Stimulated activated naive CD8-positive, alpha-beta T cell treated with anti-CD3 and anti-CD28 coated beads, Interleukin-15, amount 100 ng/mL, for 72 hours (primary cell): Measurements from ENCODE around the gene ATP7B.
"Not testable (repeated sequence)": the region's sequence is repeated elsewhere in the genome, so short reads cannot be mapped to it uniquely, and the experiment has no call there.

ENCODE experiments used
- ATAC-seq: fragments of 150-1000 bp; cut with Tn5 transposase; 2 replicates; pipeline ENCODE4 v1.10.0; 2021; ENCODE audit warnings: mild to moderate bottlenecking, moderate library complexity
- DNase-seq, 2 donors: peaks; one replicate each; pipeline ENCODE4 v3.0.0; 2021 to 2022
- H3K27ac Mint-ChIP-seq, 2 donors: one replicate each; pipeline ENCODE4 v1.8.0; 2022; ENCODE audit warnings: mild to moderate bottlenecking in 2 of 2, mixed read lengths in 2 of 2, moderate library complexity in 2 of 2
- H3K27me3 Mint-ChIP-seq: one replicate; pipeline ENCODE4 v1.8.0; 2022; ENCODE audit warnings: mixed read lengths
- H3K4me1 Mint-ChIP-seq: one replicate; pipeline ENCODE4 v1.8.0; 2022; ENCODE audit warnings: mild to moderate bottlenecking, mixed read lengths
- H3K4me3 Mint-ChIP-seq, 2 donors: one replicate each; pipeline ENCODE4 v1.8.0; 2022; ENCODE audit warnings: mild to moderate bottlenecking in 2 of 2, mixed read lengths in 2 of 2, moderate library complexity in 1 of 2
- H3K9me3 Mint-ChIP-seq, 2 donors: one replicate each; pipeline ENCODE4 v1.8.0; 2022; ENCODE audit warnings: mixed read lengths in 2 of 2

Gene ATP7B

DNA sequence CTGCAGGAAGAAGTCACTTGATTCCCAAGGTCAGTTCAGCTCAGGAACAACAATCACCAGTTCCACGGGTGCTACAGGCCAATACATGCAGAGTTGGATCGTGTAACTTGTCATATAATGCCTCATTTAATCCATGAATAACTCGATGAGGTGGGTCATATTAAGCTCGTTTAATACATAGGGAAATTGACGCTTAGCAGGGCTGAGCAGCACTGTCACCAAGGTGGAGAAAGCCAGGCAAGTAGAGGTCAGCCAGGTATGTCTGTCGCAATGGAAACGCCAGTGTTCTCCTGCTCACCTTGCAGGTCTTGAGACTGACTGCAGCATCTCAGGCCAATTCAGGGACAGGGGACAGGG is 97.1 kb downstream of the ATP7B start:
- peaks cover 26% of the 10 kb centered on the region for H3K27me3 Mint-ChIP-seq
- ATAC-seq (no peak), DNase-seq (no peak)
- no peak overlapping the region for H3K27ac Mint-ChIP-seq
- peaks cover 34% of the 10 kb centered on the region for H3K4me1 Mint-ChIP-seq
- no peaks in the 10 kb centered on the region for H3K9me3 Mint-ChIP-seq
- no peak overlapping the region for H3K4me3 Mint-ChIP-seq

DNA sequence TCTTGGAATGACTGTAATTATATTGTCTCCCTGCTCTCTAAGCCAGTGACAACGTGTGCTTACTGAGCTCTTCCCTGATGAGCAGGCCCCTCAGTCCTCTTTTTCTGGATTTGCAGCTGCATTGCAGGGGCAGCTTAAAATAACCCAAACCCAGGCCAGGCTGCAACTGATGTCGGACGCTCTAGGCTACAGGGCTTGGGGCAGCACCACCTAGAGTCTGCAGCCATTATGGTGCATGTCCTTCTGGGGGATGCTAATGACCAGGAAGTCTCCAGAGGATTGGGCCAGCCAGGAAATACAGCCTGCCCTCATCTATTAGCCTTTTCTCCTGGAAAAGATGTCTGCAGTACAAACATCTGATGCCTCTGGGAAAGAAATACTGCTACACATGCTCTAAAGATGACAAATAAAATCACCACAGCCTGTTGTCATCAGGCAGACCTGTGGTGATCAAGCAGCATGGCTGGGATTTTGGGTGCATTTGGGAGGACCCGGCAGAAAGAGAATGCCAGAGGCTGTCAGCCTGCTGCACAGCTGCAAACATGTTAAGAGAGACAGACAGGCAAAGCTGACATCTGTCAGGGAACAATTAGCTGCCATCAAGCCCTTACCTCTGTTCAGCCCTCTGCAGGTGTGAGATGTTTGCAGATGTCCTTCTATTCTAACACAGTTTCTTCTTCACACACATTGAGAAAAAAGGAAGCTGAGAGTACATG is 97.7 kb downstream of the ATP7B start:
- peaks cover 39% of the 10 kb centered on the region for H3K4me1 Mint-ChIP-seq
- DNase-seq (no peak), ATAC-seq (no peak)
- H3K9me3 Mint-ChIP-seq: no peaks in the 10 kb centered on the region
- H3K4me3 Mint-ChIP-seq: no peak overlapping the region
- H3K27ac Mint-ChIP-seq: no peak overlapping the region
- H3K27me3 Mint-ChIP-seq: peaks cover 26% of the 10 kb centered on the region

DNA sequence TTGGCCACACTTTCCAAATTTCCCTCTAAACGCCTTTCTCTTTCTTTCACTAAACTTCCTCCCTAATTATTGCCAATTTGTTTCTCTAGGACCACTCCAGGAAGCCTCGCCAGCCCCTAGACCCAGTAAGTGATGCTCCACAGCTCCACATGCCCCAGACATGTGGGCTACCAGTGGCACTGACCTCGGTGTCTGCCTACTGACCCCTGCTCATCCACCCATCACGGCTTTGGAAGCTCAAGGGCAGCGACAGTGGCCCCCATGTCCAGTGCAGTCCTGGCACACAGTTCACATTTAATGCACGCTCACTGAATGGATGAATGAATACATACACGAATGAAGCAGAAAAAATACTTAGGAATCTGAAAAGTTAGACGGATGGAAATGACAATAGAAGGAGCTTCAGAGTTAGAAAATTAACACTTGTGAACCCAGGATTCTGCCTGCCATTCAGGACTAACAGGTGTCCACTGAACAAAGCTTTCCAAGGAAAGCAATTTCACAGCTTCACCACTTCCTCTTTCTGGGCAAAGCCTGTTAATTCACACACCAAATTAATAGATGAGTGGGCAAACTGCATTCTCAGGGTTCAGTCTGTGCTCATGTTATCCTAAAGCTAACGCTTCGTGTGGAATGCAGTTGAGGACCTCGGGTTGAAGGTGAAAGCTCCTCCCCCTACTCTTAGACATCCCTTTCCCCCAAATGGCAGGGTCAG is 98.6 kb downstream of the ATP7B start:
- Mint-ChIP-seq H3K27ac (no peak overlapping the region), H3K4me3 (no peak overlapping the region), H3K4me1 (peaks cover 41% of the 10 kb centered on the region), H3K27me3 (peaks cover 26% of the 10 kb centered on the region), H3K9me3 (no peaks in the 10 kb centered on the region)
- DNase-seq: no peak
- no peak for ATAC-seq

DNA sequence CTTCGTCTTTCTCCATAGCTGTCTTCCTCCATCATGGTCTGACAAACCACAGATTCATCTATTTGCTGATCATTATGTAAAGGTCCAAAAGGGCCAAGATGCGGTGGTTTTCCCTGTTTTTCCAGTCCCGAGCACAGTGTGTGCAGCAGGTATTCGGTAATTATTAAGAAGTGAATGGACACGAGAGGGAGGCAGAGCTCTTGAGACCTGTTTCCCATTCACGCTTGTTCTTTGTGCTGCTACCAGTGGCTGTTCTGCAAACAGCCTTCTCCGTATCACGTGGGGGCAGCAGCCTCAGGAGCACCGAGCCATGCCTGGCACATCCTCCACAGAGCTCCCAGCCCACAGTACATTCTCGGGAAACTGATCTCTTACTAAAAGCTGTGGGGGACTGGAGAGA is 99.2 kb downstream of the ATP7B start:
- H3K4me1 Mint-ChIP-seq: peaks cover 47% of the 10 kb centered on the region
- H3K9me3 Mint-ChIP-seq: no peaks in the 10 kb centered on the region
- H3K4me3 Mint-ChIP-seq: no peak overlapping the region
- H3K27me3 Mint-ChIP-seq: peaks cover 26% of the 10 kb centered on the region
- ATAC-seq (no peak), DNase-seq (no peak)
- H3K27ac Mint-ChIP-seq: no peak overlapping the region

DNA sequence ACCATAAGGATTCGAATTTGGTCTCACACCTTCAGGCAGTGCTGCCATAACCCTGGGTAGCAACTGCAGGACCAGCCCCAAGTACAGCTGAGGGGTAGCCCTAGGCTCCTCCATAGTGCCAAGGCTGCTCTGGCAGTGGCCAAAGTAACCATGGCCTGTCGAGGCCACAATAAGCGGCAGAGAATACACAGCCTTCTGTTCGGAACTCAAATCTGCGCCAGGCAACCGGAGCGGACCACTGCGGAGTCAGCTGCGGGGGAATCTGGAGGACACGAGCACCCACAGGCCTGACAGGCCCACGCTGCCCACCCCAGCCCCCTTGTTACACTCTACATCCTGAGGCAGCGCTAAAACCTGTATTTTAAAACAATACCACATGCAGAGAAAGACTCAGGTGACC is 100.7 kb downstream of the ATP7B start:
- H3K27ac Mint-ChIP-seq: no peak overlapping the region
- no peaks in the 10 kb centered on the region for H3K9me3 Mint-ChIP-seq
- ATAC-seq (no peak), DNase-seq (no peak)
- H3K4me1 Mint-ChIP-seq: peaks cover 61% of the 10 kb centered on the region
- peaks cover 26% of the 10 kb centered on the region for H3K27me3 Mint-ChIP-seq
- H3K4me3 Mint-ChIP-seq: no peak overlapping the region

DNA sequence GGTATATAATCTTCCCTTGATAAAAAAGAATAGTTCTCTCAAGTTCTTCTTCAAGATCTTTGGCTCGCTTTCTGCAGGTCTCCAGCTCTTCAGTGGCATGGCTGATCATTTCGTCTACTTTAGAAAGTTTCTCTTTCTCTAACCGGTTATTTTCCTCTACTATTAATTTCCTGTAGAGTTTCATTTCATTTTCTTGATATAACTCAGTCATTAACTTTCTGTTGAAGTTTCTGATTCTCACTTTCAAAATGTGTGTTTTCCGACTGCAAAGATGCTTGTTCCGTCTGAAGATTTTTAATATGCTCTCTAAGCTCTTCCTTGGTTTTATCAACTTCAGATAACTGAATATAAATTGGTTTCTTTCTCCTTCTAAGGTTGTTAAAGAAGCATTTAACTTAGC is 102.0 kb downstream of the ATP7B start:
- H3K4me3 Mint-ChIP-seq: peak overlapping the region; percentile 27 to 53
- not testable (repeated sequence) for ATAC-seq, DNase-seq, H3K9me3 Mint-ChIP-seq
- peak overlapping the region; percentile 3 to 29 for H3K27ac Mint-ChIP-seq
- H3K27me3 Mint-ChIP-seq: peaks cover 35% of the 10 kb centered on the region
- H3K4me1 Mint-ChIP-seq: peaks cover 61% of the 10 kb centered on the region

DNA sequence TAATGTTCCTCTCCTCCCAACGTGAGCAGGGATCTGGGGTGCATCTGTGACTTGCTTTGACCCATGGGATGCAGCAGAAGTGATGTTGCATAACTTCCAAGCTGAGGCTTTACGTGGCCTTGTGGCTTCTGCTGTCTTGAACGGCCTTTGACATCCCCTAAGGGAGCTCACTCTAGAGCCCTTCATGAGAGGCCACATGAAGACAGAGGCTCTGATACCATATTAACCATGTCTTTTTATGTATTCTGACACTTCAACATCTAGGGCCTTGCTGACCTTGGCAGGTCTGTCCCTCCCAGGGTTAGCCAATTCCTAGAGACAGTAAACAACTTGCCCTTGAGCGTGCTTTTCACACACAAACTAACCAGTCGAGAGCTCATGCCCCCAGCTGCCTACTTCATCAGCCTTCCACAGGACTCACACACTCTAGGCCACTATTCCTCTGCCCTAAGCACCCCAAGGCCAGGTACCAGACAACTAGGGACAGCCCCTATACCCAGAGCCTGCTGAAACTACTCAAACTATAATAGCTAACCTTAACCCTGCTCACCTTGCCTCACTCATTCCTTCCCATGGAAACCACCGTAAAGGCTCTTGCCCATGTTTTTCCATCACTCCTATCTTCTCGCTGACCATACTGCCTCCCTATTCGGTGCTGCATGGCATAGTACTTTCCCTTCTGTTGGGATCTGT is 104.1 kb downstream of the ATP7B start:
- DNase-seq (no peak), ATAC-seq (peak; percentile 77)
- Mint-ChIP-seq H3K4me3 (no peak overlapping the region), H3K27ac (no peak overlapping the region), H3K9me3 (no peaks in the 10 kb centered on the region), H3K4me1 (peaks cover 54% of the 10 kb centered on the region), H3K27me3 (peaks cover 16% of the 10 kb centered on the region)

DNA sequence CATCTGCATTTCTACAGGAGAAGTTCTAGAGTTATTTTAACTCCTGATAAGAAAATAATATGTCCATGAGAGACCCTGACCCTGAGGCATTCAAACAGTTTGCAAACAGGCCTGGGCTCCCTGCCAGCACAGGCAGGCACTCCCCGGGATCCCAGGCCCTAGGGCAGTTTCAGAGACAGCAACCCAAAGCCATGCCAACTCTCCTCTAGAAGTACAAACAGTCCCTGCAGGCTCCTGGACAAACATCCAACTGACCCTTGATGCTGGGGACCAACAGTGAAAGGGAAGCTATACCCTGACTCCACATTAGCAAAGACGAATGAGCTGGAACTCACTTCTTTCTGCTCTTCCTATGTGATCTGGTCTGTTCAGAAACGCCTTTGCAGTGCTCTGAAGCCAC is 104.7 kb downstream of the ATP7B start:
- H3K27me3 Mint-ChIP-seq: peaks cover 10% of the 10 kb centered on the region
- H3K4me3 Mint-ChIP-seq: no peak overlapping the region
- H3K9me3 Mint-ChIP-seq: no peaks in the 10 kb centered on the region
- no peak for DNase-seq
- H3K4me1 Mint-ChIP-seq: peaks cover 48% of the 10 kb centered on the region
- peak overlapping the region in 1 of 2 donors; percentile 71 for H3K27ac Mint-ChIP-seq
- ATAC-seq: no peak

DNA sequence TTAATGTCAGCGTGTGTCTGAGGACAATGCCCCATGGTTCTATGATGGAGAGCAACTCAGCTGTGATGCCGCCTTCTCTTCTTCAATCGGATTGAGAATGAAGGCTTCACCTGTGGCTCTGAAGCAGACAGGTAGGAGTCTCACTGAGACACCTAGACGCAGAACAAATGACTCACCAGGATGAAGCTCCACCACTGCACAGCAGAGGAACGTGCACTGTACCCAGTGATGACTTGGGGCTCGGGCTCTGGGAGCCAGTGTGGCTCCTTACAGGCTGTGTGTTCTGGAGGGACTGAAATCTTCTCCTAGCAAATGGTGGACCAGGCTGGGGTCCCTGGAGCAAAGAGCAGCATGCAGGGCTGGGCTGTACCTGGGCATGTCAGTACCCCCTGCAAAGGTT is 105.5 kb downstream of the ATP7B start:
- H3K4me3 Mint-ChIP-seq: no peak overlapping the region
- peaks cover 11% of the 10 kb centered on the region for H3K27me3 Mint-ChIP-seq
- H3K4me1 Mint-ChIP-seq: peaks cover 47% of the 10 kb centered on the region
- ATAC-seq (no peak), DNase-seq (no peak)
- no peak overlapping the region for H3K27ac Mint-ChIP-seq
- no peaks in the 10 kb centered on the region for H3K9me3 Mint-ChIP-seq

DNA sequence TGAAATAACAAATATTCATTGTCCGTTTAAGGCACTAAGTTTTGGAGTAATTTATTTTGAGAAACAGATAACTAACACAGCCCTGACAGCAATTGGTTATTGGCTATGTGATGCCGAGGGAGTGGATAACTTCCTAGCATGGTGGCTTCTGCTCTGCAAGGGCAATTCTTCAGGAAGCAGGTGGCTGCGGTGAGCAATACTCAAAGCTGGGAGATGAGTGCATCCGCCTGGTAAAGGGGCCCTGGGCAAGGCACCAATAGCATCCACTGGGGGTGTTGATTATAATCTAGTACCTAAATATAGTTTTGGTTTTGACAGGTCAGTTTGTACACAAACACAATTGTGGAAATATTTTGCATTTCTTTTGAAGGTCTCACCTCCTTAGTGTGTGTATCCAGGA is 108.5 kb downstream of the ATP7B start:
- ATAC-seq (no peak), DNase-seq (no peak)
- no peak overlapping the region for H3K4me3 Mint-ChIP-seq
- peaks cover 20% of the 10 kb centered on the region for H3K27me3 Mint-ChIP-seq
- no peaks in the 10 kb centered on the region for H3K9me3 Mint-ChIP-seq
- no peak overlapping the region for H3K27ac Mint-ChIP-seq
- H3K4me1 Mint-ChIP-seq: peaks cover 26% of the 10 kb centered on the region

DNA sequence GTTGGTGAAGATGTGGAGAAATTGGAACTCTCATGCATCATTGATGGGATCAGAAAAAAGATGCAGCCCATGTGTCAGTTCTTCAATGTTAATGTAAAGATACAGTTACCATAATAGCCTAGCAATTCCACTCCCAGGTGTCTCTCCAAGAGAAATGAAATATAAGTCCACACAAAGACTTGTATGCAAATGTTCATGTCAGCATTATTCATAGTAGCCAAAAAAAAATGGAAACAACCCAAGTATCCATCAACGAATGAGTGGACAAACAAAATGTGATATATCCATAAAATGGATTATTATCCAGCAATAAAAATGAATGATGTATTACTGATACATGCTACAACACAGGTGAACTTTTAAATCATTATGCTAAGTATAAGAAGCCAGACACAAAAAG is 110.8 kb downstream of the ATP7B start:
- no peaks in the 10 kb centered on the region for H3K9me3 Mint-ChIP-seq
- DNase-seq (no peak), ATAC-seq (no peak)
- H3K27me3 Mint-ChIP-seq: peaks cover 28% of the 10 kb centered on the region
- H3K4me1 Mint-ChIP-seq: peaks cover 13% of the 10 kb centered on the region
- H3K27ac Mint-ChIP-seq: no peak overlapping the region
- no peak overlapping the region for H3K4me3 Mint-ChIP-seq

DNA sequence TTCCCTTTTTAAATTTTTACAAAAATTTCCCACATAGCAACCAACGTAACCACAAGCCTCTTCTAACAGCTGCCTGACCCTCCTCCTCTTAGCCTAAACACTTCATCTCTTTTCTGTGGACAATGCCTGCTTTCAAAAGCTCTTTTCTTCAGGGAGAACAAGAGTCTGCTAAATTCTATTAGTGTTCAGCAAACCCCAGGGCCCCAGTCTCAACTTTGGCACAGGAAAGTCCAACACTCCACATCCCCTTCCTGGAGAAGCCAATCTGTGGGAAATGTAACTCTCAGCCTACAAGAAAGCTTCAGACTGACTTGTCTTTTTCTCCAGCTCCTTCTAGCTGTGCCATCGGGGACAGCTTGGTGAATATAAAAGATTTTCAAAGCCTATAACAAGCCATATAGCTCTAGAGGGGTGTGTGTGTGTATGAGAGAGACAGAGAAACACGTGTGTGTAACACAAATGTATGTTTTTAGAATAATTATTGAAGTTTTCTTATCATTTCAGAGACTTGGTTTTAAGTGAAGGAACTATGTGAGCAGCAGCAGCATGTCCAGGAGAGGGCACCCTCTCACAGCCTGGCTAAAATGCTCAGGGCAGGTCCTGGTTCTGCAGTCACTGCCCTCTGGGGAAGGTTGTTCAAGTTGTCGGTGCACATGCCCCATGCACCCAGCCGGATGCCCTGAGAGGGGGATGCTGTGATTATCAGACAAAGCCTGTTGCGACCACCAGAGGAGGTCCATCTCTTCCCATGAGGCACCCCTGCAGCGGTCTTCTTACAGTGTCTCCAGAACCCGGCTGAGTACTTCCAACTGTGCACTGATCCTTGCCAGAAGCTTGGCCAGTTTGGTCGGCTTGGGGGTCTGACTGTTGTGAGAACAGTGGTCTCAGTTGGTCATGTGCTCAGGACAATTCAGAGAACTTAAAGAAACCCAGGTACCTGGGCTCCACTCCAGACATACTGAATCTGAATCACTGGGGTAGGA is 115.1 kb downstream of the ATP7B start:
- peak; percentile 36 to 45 for DNase-seq
- no peak overlapping the region for H3K4me3 Mint-ChIP-seq
- H3K4me1 Mint-ChIP-seq: peaks cover 8% of the 10 kb centered on the region
- H3K27me3 Mint-ChIP-seq: peaks cover 49% of the 10 kb centered on the region
- H3K27ac Mint-ChIP-seq: peak overlapping the region in 1 of 2 donors; percentile 53
- ATAC-seq: peak; percentile 80
- no peaks in the 10 kb centered on the region for H3K9me3 Mint-ChIP-seq

DNA sequence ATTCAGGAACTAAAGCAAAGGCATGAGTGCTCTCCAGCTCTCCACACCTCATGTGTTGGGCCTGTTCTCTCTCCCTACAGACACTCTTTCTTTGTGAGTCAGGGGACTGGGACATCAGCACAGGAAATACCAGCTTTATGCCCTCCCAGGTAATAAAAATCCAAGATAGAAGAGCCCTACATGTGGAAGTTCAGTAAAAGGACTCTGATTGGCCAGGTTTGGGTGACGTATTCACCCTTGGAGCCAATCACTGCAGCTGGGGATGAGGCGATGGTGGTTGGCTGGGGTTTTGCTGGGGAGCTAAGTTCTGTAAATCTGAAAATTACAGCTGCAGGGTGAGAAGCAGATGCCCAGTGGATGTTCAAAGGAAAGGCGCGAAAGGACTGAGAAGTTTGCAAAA is 117.0 kb downstream of the ATP7B start:
- Mint-ChIP-seq H3K9me3 (no peaks in the 10 kb centered on the region), H3K4me1 (peaks cover 8% of the 10 kb centered on the region), H3K4me3 (no peak overlapping the region), H3K27ac (no peak overlapping the region), H3K27me3 (peaks cover 39% of the 10 kb centered on the region)
- no peak for ATAC-seq
- no peak for DNase-seq

DNA sequence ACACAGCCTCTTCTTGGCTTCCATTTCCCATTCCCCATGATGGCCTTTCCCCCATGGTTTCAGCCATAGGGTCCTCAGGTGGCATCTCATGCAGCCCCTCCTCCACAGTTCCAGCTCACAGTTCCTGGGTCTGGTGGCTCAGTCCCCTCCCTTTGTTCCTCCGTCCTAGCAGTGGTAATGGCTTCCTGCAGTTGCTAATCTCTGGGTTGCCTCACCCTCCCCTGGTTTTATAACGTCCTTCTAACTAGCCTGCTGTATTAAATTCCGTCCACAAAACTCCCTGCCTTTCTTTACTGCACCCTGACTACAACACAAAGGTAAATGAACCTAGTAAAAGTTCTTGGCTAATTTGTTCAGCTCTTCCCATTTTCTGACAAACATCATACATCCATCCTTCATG is 118.6 kb downstream of the ATP7B start:
- ATAC-seq: no peak
- DNase-seq: no peak
- Mint-ChIP-seq H3K4me3 (no peak overlapping the region), H3K27ac (no peak overlapping the region), H3K4me1 (peaks cover 8% of the 10 kb centered on the region), H3K27me3 (peaks cover 39% of the 10 kb centered on the region), H3K9me3 (no peaks in the 10 kb centered on the region)

DNA sequence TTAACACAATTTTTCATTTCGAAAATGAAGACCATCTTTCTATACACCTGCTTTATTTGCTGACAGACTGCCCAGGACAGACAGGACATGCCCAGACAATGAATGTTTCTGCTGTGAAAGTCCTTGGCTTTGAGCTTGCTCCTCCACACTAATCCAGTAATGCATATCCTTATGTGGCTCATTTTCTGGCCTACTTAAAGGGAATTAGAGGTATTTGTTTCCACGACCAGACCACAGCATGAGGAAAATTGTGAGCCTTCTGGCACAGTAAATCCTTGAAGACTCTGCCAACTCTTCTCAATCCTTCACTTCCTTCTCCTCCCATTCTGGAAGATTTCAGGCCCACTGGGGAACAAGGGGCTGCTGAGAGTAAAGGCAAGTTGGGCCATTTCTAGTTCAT is 123.8 kb downstream of the ATP7B start:
- H3K4me3 Mint-ChIP-seq: no peak overlapping the region
- ATAC-seq (no peak), DNase-seq (no peak)
- H3K27me3 Mint-ChIP-seq: peaks cover 12% of the 10 kb centered on the region
- peaks cover 0 to 13% of the 10 kb centered on the region in 2 donors for H3K9me3 Mint-ChIP-seq
- no peak overlapping the region for H3K27ac Mint-ChIP-seq
- H3K4me1 Mint-ChIP-seq: no peaks in the 10 kb centered on the region
